ENCODE measurements around the gene TLK1. TPM values are rescaled to one million over a fixed set of nuclear protein-coding genes. Genes with fewer than 3 reads are reported as not detected.

Gene TLK1
- total RNA-seq, 2 donors from 2014 or later, result 85.4 to 85.8 TPM

DNA sequence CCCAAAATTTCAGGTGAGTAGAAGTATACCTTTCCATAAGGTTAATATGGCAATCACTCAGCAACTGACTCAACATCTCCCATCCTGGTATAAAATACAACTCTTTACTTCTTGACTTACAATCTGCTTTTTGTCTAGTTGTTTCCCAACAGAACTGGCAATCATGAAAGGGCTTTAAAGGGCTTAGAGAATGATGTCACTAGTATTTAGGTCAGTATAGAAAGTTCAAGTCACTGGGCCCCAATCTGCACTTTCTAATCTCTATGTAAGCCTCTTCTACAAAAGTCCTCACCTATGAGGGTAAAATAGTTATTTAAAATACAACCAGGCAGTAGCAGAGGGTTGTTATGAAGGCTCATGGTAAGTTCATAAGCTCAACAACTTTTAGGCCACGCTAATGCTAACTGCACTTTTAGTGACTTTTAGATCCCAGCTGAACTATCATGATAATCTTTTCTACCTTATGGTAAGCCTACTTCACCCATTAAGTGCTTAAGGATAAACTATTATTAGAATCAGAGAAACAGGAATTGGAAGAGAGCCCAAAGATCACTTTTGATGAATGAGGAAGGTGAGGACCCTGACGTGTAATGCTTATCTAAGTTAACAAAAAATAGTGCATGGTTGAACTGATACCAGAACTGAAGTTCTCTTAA is 152.0 kb downstream of the TLK1 start:
- Mint-ChIP-seq H3K27ac (no peak overlapping the region), H3K36me3 (ENCODE audit: low read depth) (peaks cover 52% of the 10 kb centered on the region)
- 85 to 100% methylated on average over 1 to 2 of the region's 2 CpGs for WGBS, 2 experiments (ENCODE audit: insufficient coverage in 1 of 2, insufficient read length in 1 of 2)

DNA sequence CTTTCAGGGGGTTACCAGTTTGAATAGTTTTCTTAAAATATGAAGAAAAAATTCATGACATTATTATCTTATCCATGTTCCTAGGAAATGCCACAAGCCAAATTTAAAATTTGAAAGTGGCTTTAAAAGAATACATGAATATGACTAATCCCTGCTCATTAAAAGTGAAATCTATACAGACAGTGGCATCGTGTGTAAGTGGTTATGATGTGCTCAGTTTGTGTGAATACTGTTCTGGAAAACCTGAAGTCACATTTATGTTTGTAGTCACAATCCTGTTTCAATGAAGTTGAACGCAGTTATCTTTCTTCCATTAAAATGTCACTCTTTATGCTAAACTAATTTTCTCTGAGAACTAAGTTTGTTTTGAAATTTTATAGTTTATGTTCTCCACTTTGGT is 155.9 kb downstream of the TLK1 start:
- no peaks in the 10 kb centered on the region for H3K27me3 Mint-ChIP-seq (ENCODE audit: insufficient read depth)
- Histone ChIP-seq H3K9ac (ENCODE audit: extremely low read depth, low read length, poor library complexity, severe bottlenecking) (no peak overlapping the region), H3K27me3 (ENCODE audit: control insufficient read depth, insufficient read depth, low read length, poor library complexity, severe bottlenecking) (no peaks in the 10 kb centered on the region), H3K27ac (ENCODE audit: low read depth, low read length) (no peak overlapping the region), H3K36me3 (ENCODE audit: control insufficient read depth, insufficient read depth, low read length) (peaks cover 59% of the 10 kb centered on the region), H3K9me3 (ENCODE audit: control insufficient read depth, low read length) (peaks cover 3% of the 10 kb centered on the region), H3K4me3 (ENCODE audit: low read length) (no peak overlapping the region), H3K4me1 (ENCODE audit: control insufficient read depth, insufficient read depth, low read length) (peaks cover 4% of the 10 kb centered on the region)
- WGBS, 2 experiments (ENCODE audit: insufficient coverage in 1 of 2, insufficient read length in 1 of 2), result 92% methylated on average over 2 of the region's 2 CpGs; no CpG with 5 or more reads in 1 of the 2 experiments
- no peak overlapping the region for H3K4me3 Mint-ChIP-seq
- peaks cover 10% of the 10 kb centered on the region for H3K4me1 Mint-ChIP-seq
- no peak for TF ChIP-seq CTCF (conservative IDR thresholded peaks at IDR 0.05)
- no peaks in the 10 kb centered on the region for H3K9me3 Mint-ChIP-seq
- no peak overlapping the region for H3K27ac Mint-ChIP-seq
- H3K36me3 Mint-ChIP-seq (ENCODE audit: low read depth), result peaks cover 61% of the 10 kb centered on the region
- no peak for DNase-seq

More for the DNA sequence above, 152.0 kb downstream of the TLK1 start:
- H3K27me3 ChIP-seq (ENCODE audit: control insufficient read depth, insufficient read depth, low read length, poor library complexity, severe bottlenecking), result no peaks in the 10 kb centered on the region
- H3K4me3 ChIP-seq (ENCODE audit: low read length), result no peak overlapping the region
- H3K4me1 ChIP-seq (ENCODE audit: control insufficient read depth, insufficient read depth, low read length), result peaks cover 5% of the 10 kb centered on the region
- no peak for DNase-seq
- TF ChIP-seq CTCF (conservative IDR thresholded peaks at IDR 0.05), result no peak
- peaks cover 63% of the 10 kb centered on the region for H3K36me3 ChIP-seq (ENCODE audit: control insufficient read depth, insufficient read depth, low read length)
- Mint-ChIP-seq H3K4me3 (no peak overlapping the region), H3K27me3 (ENCODE audit: insufficient read depth) (no peaks in the 10 kb centered on the region), H3K4me1 (peaks cover 17% of the 10 kb centered on the region), H3K9me3 (no peaks in the 10 kb centered on the region)
- H3K27ac ChIP-seq (ENCODE audit: low read depth, low read length), result no peak overlapping the region
- no peaks in the 10 kb centered on the region for H3K9me3 ChIP-seq (ENCODE audit: control insufficient read depth, low read length)
- no peak overlapping the region for H3K9ac ChIP-seq (ENCODE audit: extremely low read depth, low read length, poor library complexity, severe bottlenecking)

- Mint-ChIP-seq H3K27ac (no peak overlapping the region), H3K4me3 (no peak overlapping the region), H3K27me3 (ENCODE audit: insufficient read depth) (no peaks in the 10 kb centered on the region), H3K4me1 (peaks cover 5% of the 10 kb centered on the region), H3K36me3 (ENCODE audit: low read depth) (peaks cover 62% of the 10 kb centered on the region), H3K9me3 (no peaks in the 10 kb centered on the region)
- H3K36me3 ChIP-seq (ENCODE audit: control insufficient read depth, insufficient read depth, low read length), result peaks cover 63% of the 10 kb centered on the region
- no peaks in the 10 kb centered on the region for H3K27me3 ChIP-seq (ENCODE audit: control insufficient read depth, insufficient read depth, low read length, poor library complexity, severe bottlenecking)
- no peak for TF ChIP-seq CTCF (conservative IDR thresholded peaks at IDR 0.05)
- no peaks in the 10 kb centered on the region for H3K4me1 ChIP-seq (ENCODE audit: control insufficient read depth, insufficient read depth, low read length)
- H3K9me3 ChIP-seq (ENCODE audit: control insufficient read depth, low read length), result peaks cover 3% of the 10 kb centered on the region
- H3K4me3 ChIP-seq (ENCODE audit: low read length), result no peak overlapping the region
- no peak overlapping the region for H3K27ac ChIP-seq (ENCODE audit: low read depth, low read length)
- 91 to 100% methylated on average over 1 to 2 of the region's 2 CpGs for WGBS, 2 experiments (ENCODE audit: insufficient coverage in 1 of 2, insufficient read length in 1 of 2)
- DNase-seq, result no peak
- no peak overlapping the region for H3K9ac ChIP-seq (ENCODE audit: extremely low read depth, low read length, poor library complexity, severe bottlenecking)
Measured at GRCh38 chr2:171004363-171004762, 156.3 kb downstream of the TLK1 start.

Measured in endodermal cell (in vitro differentiated cells).